Upper lobe of left lung (tissue), 4 donors: ENCODE data around the gene YWHAE.

Experiments
- POLR2A ChIP-seq, 4 donors: fragments of 450-650 bp; IDR thresholded peaks; one replicate each; pipeline ENCODE4 v1.5.1; 2016 to 2017; ENCODE audit warnings: antibody characterized with exemption in 4 of 4, mild to moderate bottlenecking in 2 of 4
- POLR2AphosphoS5 ChIP-seq, 2 donors: sonication (generic); formaldehyde crosslinking; IDR thresholded peaks; one replicate each; pipeline ENCODE4 v1.5.1; 2017; ENCODE audit warnings: antibody characterized with exemption in 2 of 2
- TF ChIP-seq, protein P1 (sequence below), 6 experiments: fragments of 450-650 bp in 4 of 6; fragments of 200-600 bp in 2 of 6; sonication (generic) in 2 of 6; IDR thresholded peaks; one replicate each; pipeline ENCODE4 v1.5.1; 2016 to 2019; ENCODE audit warnings: antibody characterized with exemption in 6 of 6

- TF ChIP-seq POLR2A (IDR thresholded peaks at IDR 0.05): no peak
- TF ChIP-seq, protein P1, sequence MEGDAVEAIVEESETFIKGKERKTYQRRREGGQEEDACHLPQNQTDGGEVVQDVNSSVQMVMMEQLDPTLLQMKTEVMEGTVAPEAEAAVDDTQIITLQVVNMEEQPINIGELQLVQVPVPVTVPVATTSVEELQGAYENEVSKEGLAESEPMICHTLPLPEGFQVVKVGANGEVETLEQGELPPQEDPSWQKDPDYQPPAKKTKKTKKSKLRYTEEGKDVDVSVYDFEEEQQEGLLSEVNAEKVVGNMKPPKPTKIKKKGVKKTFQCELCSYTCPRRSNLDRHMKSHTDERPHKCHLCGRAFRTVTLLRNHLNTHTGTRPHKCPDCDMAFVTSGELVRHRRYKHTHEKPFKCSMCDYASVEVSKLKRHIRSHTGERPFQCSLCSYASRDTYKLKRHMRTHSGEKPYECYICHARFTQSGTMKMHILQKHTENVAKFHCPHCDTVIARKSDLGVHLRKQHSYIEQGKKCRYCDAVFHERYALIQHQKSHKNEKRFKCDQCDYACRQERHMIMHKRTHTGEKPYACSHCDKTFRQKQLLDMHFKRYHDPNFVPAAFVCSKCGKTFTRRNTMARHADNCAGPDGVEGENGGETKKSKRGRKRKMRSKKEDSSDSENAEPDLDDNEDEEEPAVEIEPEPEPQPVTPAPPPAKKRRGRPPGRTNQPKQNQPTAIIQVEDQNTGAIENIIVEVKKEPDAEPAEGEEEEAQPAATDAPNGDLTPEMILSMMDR (IDR thresholded peaks at IDR 0.05): no peak
- no peak for TF ChIP-seq POLR2AphosphoS5 (IDR thresholded peaks at IDR 0.05)
Observed at GRCh38 chr17:1376061-1376460, 24.0 kb downstream of the YWHAE start.
